Stomach smooth muscle (tissue), 2 donors: ENCODE data around the gene ART3.

ENCODE experiments used
- H3K27ac ChIP-seq: one replicate; pipeline ENCODE4 v1.7.0; 2013; ENCODE audit warnings: mild to moderate bottlenecking, low read length, inconsistent platforms
- H3K27me3 ChIP-seq, 2 donors: one replicate each; pipeline ENCODE4 v1.7.0; 2013; ENCODE audit warnings: low read length in 2 of 2; ENCODE audit not compliant: insufficient read depth in 2 of 2, control insufficient read depth in 1 of 2
- H3K36me3 ChIP-seq, 2 donors: one replicate each; pipeline ENCODE4 v1.7.0; 2013; ENCODE audit warnings: low read length in 2 of 2; ENCODE audit not compliant: control insufficient read depth in 2 of 2, insufficient read depth in 2 of 2
- H3K4me1 ChIP-seq: one replicate; pipeline ENCODE4 v1.7.0; 2013; ENCODE audit warnings: low read length; ENCODE audit not compliant: control insufficient read depth, insufficient read depth
- H3K4me3 ChIP-seq, 2 donors: one replicate each; pipeline ENCODE4 v1.7.0; 2013; ENCODE audit warnings: low read length in 2 of 2
- H3K9ac ChIP-seq, 2 donors: one replicate each; pipeline ENCODE4 v1.7.0; 2013; ENCODE audit warnings: low read length in 2 of 2, mild to moderate bottlenecking in 1 of 2
- H3K9me3 ChIP-seq, 2 donors: one replicate each; pipeline ENCODE4 v1.7.0; 2013; ENCODE audit warnings: low read length in 2 of 2; ENCODE audit not compliant: control insufficient read depth in 2 of 2
- donor health status: healthy.
- donor health status: Pancreatic carcinoma.

Gene ART3

DNA sequence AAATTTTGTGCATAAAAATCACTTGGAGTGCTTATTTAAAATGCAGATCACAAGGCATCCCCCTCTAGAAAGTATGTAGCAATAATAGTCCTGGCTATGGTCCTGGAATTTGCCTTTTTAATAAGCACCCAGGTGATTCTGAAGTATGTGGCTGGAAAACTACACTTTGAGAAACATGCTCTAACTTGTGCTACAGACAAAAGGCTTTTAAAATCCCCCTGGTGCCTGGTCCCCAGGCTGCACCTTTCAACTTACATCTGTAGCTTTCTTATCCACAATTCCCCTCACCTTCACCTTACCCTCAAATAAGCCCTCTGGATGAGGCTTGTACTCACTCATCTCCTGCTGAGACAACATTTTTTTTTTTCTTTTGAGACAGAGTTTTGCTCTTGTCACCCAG is 21.1 kb downstream of the ART3 start:
- H3K36me3 ChIP-seq = no peaks in the 10 kb centered on the region
- no peaks in the 10 kb centered on the region for H3K9me3 ChIP-seq
- no peaks in the 10 kb centered on the region for H3K4me1 ChIP-seq
- no peaks in the 10 kb centered on the region for H3K27me3 ChIP-seq
- no peak overlapping the region for H3K27ac ChIP-seq
- no peak overlapping the region for H3K9ac ChIP-seq
- no peak overlapping the region for H3K4me3 ChIP-seq

DNA sequence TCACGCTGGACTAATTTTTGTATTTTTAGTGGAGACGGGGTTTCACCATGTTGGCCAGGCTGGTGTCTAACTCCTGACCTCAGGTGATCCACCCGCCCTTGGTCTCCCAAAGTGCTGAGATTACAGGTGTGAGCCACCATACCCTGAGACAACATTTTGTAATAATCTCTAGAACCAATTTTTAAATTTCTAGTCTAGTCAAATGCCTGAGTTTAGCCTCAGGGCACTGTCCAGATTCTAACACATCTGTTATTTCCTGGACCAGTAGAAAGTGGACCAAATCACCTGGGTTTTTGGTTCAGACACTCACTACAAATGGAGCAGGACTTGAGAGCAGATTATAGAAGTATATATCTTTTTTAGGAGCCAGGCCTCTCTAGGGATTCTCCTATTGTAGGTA is 21.6 kb downstream of the ART3 start:
- Histone ChIP-seq H3K4me1 (no peaks in the 10 kb centered on the region), H3K36me3 (no peaks in the 10 kb centered on the region), H3K27ac (no peak overlapping the region), H3K9me3 (no peaks in the 10 kb centered on the region), H3K4me3 (no peak overlapping the region), H3K27me3 (no peaks in the 10 kb centered on the region), H3K9ac (no peak overlapping the region)

GRCh38 chr4:76105652-76106051 is 31.1 kb downstream of the ART3 start:
- Histone ChIP-seq H3K9ac (no peak overlapping the region), H3K9me3 (no peaks in the 10 kb centered on the region), H3K27ac (no peak overlapping the region), H3K4me3 (no peak overlapping the region), H3K36me3 (no peaks in the 10 kb centered on the region), H3K4me1 (no peaks in the 10 kb centered on the region), H3K27me3 (no peaks in the 10 kb centered on the region)

GRCh38 chr4:76106442-76106841 is 31.9 kb downstream of the ART3 start:
- Histone ChIP-seq H3K27me3 (no peaks in the 10 kb centered on the region), H3K4me1 (no peaks in the 10 kb centered on the region)

DNA sequence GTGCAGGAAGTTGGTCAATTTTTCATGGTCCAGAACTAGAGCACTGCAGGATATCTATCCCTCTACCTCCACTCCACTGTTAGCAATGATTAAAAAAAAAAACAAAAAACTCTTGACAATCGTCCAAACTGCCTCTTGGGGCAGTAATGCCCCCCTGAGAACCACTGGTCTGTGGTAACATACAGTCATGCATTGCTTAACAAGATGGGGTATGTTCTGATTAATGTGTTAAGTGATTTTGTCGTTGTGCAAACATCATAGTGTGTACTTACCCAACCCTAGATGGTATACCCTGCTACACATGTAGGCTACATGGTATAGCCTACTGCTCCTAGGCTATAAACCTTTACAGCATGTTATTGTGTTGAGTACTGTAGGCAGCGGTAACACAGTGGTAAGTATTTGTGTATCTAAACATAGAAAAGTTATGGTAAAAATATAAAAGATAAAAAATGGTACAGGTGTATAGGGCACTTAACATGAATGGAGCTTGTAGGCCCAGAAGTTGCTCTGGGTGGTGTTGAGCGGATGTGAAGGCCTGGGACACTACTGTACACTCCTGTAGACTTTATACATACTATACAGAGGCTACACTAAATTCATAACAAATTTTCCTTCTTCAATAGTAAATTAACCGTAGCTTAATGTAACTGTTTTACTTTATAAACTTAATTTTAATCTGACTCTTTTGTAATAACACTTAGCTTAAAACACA is 34.1 kb downstream of the ART3 start:
- Histone ChIP-seq H3K4me3 (no peak overlapping the region), H3K27ac (no peak overlapping the region), H3K4me1 (no peaks in the 10 kb centered on the region), H3K36me3 (peaks cover 0 to 6% of the 10 kb centered on the region in 2 donors), H3K9ac (no peak overlapping the region), H3K27me3 (no peaks in the 10 kb centered on the region), H3K9me3 (no peaks in the 10 kb centered on the region)

More at GRCh38 chr4:76106442-76106841, 31.9 kb downstream of the ART3 start:
- Histone ChIP-seq H3K4me3 (no peak overlapping the region), H3K27ac (no peak overlapping the region), H3K36me3 (no peaks in the 10 kb centered on the region), H3K9ac (no peak overlapping the region), H3K9me3 (no peaks in the 10 kb centered on the region)

GRCh38 chr4:76116821-76117220 is 42.3 kb downstream of the ART3 start:
- Histone ChIP-seq H3K9ac (no peak overlapping the region), H3K36me3 (peaks cover 21 to 44% of the 10 kb centered on the region in 2 donors), H3K9me3 (no peaks in the 10 kb centered on the region), H3K27ac (no peak overlapping the region), H3K4me3 (no peak overlapping the region), H3K4me1 (no peaks in the 10 kb centered on the region), H3K27me3 (no peaks in the 10 kb centered on the region)

- Histone ChIP-seq H3K4me1 (no peaks in the 10 kb centered on the region), H3K4me3 (no peak overlapping the region), H3K9ac (no peak overlapping the region), H3K36me3 (peaks cover 22 to 48% of the 10 kb centered on the region in 2 donors), H3K9me3 (no peaks in the 10 kb centered on the region), H3K27me3 (no peaks in the 10 kb centered on the region), H3K27ac (no peak overlapping the region)
Observed at GRCh38 chr4:76117536-76117935, 43.0 kb downstream of the ART3 start.

GRCh38 chr4:76120199-76120598 is 45.7 kb downstream of the ART3 start:
- Histone ChIP-seq H3K27ac (no peak overlapping the region), H3K9ac (no peak overlapping the region), H3K9me3 (no peaks in the 10 kb centered on the region), H3K4me1 (no peaks in the 10 kb centered on the region), H3K36me3 (peaks cover 27 to 40% of the 10 kb centered on the region in 2 donors), H3K27me3 (no peaks in the 10 kb centered on the region), H3K4me3 (no peak overlapping the region)

- H3K9ac ChIP-seq = no peak overlapping the region
- H3K4me3 ChIP-seq = no peak overlapping the region
- no peaks in the 10 kb centered on the region for H3K9me3 ChIP-seq
- no peaks in the 10 kb centered on the region for H3K27me3 ChIP-seq
- peaks cover 19 to 23% of the 10 kb centered on the region in 2 donors for H3K36me3 ChIP-seq
- no peaks in the 10 kb centered on the region for H3K4me1 ChIP-seq
- H3K27ac ChIP-seq = no peak overlapping the region
Observed at GRCh38 chr4:76125816-76126215, 51.3 kb downstream of the ART3 start.

DNA sequence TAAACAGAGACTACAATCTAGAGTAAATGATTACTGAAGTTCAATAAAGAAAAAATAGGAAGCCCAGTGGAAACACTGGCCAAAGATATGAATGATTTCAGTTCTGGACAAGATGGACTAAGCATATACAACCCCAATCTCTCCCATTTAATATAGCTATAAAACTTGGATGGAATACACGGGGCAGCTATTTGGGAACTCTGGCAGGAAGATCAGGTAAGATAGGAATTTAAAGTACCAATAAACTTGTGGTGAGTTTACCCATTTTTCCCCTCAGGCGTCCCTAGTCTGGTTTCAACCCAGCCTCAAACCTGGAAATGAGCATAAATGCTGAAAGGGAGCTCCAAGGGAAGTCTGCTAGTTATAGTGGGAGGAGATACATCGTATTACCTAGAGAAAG is 53.2 kb downstream of the ART3 start:
- no peak overlapping the region for H3K4me3 ChIP-seq
- H3K4me1 ChIP-seq = no peaks in the 10 kb centered on the region
- H3K27me3 ChIP-seq = no peaks in the 10 kb centered on the region
- H3K9ac ChIP-seq = no peak overlapping the region
- no peak overlapping the region for H3K27ac ChIP-seq
- peaks cover 15 to 19% of the 10 kb centered on the region in 2 donors for H3K36me3 ChIP-seq
- H3K9me3 ChIP-seq = no peaks in the 10 kb centered on the region

GRCh38 chr4:76141241-76141640 is 66.7 kb downstream of the ART3 start:
- H3K27me3 ChIP-seq = no peaks in the 10 kb centered on the region
- no peak overlapping the region for H3K4me3 ChIP-seq
- H3K9ac ChIP-seq = no peak overlapping the region
- peaks cover 7 to 26% of the 10 kb centered on the region in 2 donors for H3K36me3 ChIP-seq
- H3K9me3 ChIP-seq = no peaks in the 10 kb centered on the region
- H3K27ac ChIP-seq = no peak overlapping the region
- H3K4me1 ChIP-seq = no peaks in the 10 kb centered on the region
